Fibroblast of skin of scalp (primary cell): ENCODE measurements around the gene RAB3C.
"Not testable (repeated sequence)": the region's sequence is repeated elsewhere in the genome, so short reads cannot be mapped to it uniquely, and the experiment has no call there.

Source experiments
- DNase-seq: peaks from one replicate; pipeline ENCODE4 v3.0.0-alpha.2; 2013

RAB3C gene

GRCh38 chr5:58680503-58680902 is 97.6 kb downstream of the RAB3C start:
- no peak for DNase-seq

GRCh38 chr5:58681943-58682342 is 99.1 kb downstream of the RAB3C start:
- DNase-seq = no peak

GRCh38 chr5:58683567-58683966 is 100.7 kb downstream of the RAB3C start:
- DNase-seq = no peak

GRCh38 chr5:58687079-58687478 is 104.2 kb downstream of the RAB3C start:
- DNase-seq = no peak

GRCh38 chr5:58687595-58687994 is 104.7 kb downstream of the RAB3C start:
- no peak for DNase-seq

- not testable (repeated sequence) for DNase-seq
Observed at GRCh38 chr5:58699088-58699761, 116.3 kb downstream of the RAB3C start.

GRCh38 chr5:58699762-58700118 is 116.9 kb downstream of the RAB3C start:
- DNase-seq = no peak

GRCh38 chr5:58703925-58704555 is 121.2 kb downstream of the RAB3C start:
- DNase-seq = no peak

- no peak for DNase-seq
Observed at GRCh38 chr5:58706736-58707135, 123.9 kb downstream of the RAB3C start.

GRCh38 chr5:58708456-58708855 is 125.6 kb downstream of the RAB3C start:
- DNase-seq = no peak

GRCh38 chr5:58710425-58710824 is 127.5 kb downstream of the RAB3C start:
- DNase-seq = not testable (repeated sequence)

- no peak for DNase-seq
Observed at GRCh38 chr5:58710871-58711270, 128.0 kb downstream of the RAB3C start.

- DNase-seq = no peak
Observed at GRCh38 chr5:58711965-58712364, 129.1 kb downstream of the RAB3C start.

- no peak for DNase-seq
Observed at GRCh38 chr5:58714046-58714445, 131.2 kb downstream of the RAB3C start.

- no peak for DNase-seq
Observed at GRCh38 chr5:58715997-58716656, 133.3 kb downstream of the RAB3C start.

GRCh38 chr5:58716713-58717112 is 133.8 kb downstream of the RAB3C start:
- DNase-seq = no peak

- no peak for DNase-seq
Observed at GRCh38 chr5:58717303-58718007, 134.6 kb downstream of the RAB3C start.

- no peak for DNase-seq
Observed at GRCh38 chr5:58718269-58718978, 135.5 kb downstream of the RAB3C start.

GRCh38 chr5:58722160-58722559 is 139.3 kb downstream of the RAB3C start:
- no peak for DNase-seq

- no peak for DNase-seq
Observed at GRCh38 chr5:58724992-58725391, 142.1 kb downstream of the RAB3C start.

- DNase-seq = no peak
Observed at GRCh38 chr5:58731641-58732040, 148.8 kb downstream of the RAB3C start.

GRCh38 chr5:58735637-58736036 is 152.8 kb downstream of the RAB3C start:
- DNase-seq = no peak

GRCh38 chr5:58736214-58736613 is 153.3 kb downstream of the RAB3C start:
- no peak for DNase-seq
